Suprapubic skin (tissue), 4 donors: Measurements from ENCODE around the gene C5AR2. TPM values are rescaled to one million over a fixed set of nuclear protein-coding genes. Genes with fewer than 3 reads are reported as not detected.
"Not testable (repeated sequence)": the region's sequence is repeated elsewhere in the genome, so short reads cannot be mapped to it uniquely, and the experiment has no call there.

Experiments
- DNase-seq, 2 donors: peaks; one replicate each; pipeline ENCODE4 v3.0.0-alpha.2; 2019; ENCODE audit warnings: low spot score in 2 of 2
- H3K27ac ChIP-seq: fragments of 200-600 bp; sonication (generic); one replicate; pipeline ENCODE4 v1.5.1; 2019
- H3K27me3 ChIP-seq: fragments of 200-600 bp; sonication (generic); one replicate; pipeline ENCODE4 v1.5.1; 2019
- H3K36me3 ChIP-seq: fragments of 200-600 bp; sonication (generic); one replicate; pipeline ENCODE4 v1.5.1; 2019
- H3K4me1 ChIP-seq: fragments of 200-600 bp; sonication (generic); one replicate; pipeline ENCODE4 v1.5.1; 2019
- H3K4me3 ChIP-seq: fragments of 200-600 bp; sonication (generic); one replicate; pipeline ENCODE4 v1.5.1; 2019; ENCODE audit warnings: mild to moderate bottlenecking
- H3K9me3 ChIP-seq: fragments of 200-600 bp; sonication (generic); one replicate; pipeline ENCODE4 v1.5.1; 2019
- EP300 ChIP-seq: sonication (generic); formaldehyde crosslinking; IDR thresholded peaks from one replicate; pipeline ENCODE4 v1.6.1; 2017; ENCODE audit warnings: antibody characterized with exemption
- POLR2A ChIP-seq, 2 donors: fragments of 450-650 bp; IDR thresholded peaks; one replicate each; pipeline ENCODE4 v1.6.1; 2017; ENCODE audit warnings: antibody characterized with exemption in 2 of 2, mild to moderate bottlenecking in 2 of 2, moderate library complexity in 2 of 2
- POLR2AphosphoS5 ChIP-seq, 3 donors: sonication (generic); formaldehyde crosslinking; IDR thresholded peaks; one replicate each; pipeline ENCODE4 v1.6.1; 2017; ENCODE audit warnings: antibody characterized with exemption in 3 of 3
- WGBS: methylation state at CpG from one replicate; pipeline ENCODE4 v1.1.5; 2018; 5-methylcytosine and 5-hydroxymethylcytosine counted together
- total RNA-seq, 4 donors: library from RNA; depleted of rRNA; stranded (reverse); fragments of >200 nt; gene quantifications; one replicate each; pipeline ENCODE4 v1.1.0, GENCODE V29; 2016
- TF ChIP-seq, protein P1 (sequence below), 2 donors: fragments of 200-600 bp in 1 of 2; fragments of 450-650 bp in 1 of 2; sonication (generic) in 1 of 2; IDR thresholded peaks; one replicate each; pipeline ENCODE4 v1.5.1; 2016 to 2019; ENCODE audit warnings: antibody characterized with exemption in 2 of 2, mild to moderate bottlenecking in 1 of 2, moderate library complexity in 1 of 2

Gene C5AR2
- total RNA-seq, result 1 to 10 TPM in 2 of 4 donors, under 1 TPM in 2; 0.68 to 3.1 (median 1.5) TPM

DNA sequence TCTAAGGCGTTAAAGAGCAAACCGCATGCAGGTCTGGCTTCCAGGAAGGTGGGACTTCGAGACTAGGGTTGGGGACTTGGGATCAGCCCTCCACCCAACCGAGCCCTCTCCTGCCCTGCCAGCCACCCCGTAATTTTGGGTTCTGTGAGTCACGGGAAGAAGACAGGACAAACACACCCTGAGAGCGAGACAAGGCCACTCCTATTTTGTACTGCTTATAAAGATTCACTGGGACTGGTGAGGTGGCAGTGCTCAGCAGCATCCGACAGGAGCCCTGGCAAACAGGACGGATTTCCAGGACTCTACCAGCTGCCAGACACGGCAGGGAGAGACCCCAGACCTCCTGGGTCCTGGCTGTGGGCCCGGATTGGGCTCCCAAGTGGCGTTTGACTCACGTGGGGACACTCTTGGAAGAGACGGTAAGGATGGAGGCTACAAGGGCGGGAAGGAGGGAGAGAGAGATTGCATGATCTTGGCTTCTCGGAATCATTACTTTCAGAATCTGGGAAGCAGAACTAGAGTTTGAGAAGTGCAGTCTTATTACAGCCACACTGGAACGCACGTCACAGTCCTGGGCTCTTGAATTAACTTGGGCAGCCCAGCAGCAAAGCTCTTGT is at the start of gene C5AR2:
TSS of gene C5AR2 (plus strand) at position 245 of the 617 bp plus-strand sequence. CDS start 8,625 bp downstream, outside the sequence.
- peak within 1 kb of the TSS; percentile 30 for H3K4me3 ChIP-seq
- peak in 1 of 2 donors; percentile 65 for DNase-seq
- WGBS, result 47% methylated on average over 18 of the region's 18 CpGs

DNA sequence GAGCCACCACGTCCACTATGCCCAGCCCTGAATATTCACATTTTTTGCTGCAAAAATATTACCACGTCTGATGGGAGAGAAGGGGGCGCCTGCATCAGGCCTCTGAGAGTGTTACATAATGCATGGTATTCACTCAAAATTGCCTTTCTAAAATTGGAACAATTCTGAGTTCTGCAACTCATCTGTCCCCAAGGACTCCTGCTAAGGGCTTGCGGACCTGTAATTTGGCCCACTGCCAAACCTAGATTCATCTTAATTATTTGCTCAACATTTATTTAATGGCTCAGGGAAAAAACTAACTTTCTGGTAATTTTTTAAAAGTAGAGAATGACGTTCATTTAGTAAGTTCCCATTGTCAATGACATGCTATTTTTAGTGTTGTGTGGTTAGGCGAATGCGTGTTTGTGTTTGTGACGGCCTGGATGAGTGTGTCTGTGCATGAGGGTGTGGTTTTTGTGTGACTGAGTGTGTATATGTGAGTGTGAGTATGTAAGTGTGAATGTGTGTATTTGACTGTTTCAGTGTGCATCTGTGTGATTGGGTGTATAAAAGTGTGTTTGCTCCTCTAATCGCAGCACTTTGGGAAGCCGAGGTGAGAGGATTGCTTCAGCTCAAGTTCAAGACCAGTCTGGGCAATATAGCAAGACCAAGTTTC is 48.4 kb upstream of the C5AR2 start:
- no peak for DNase-seq
- WGBS, result 76% methylated on average over 10 of the region's 10 CpGs
- H3K4me1 ChIP-seq, result peaks cover 5% of the 10 kb centered on the region
- H3K27ac ChIP-seq, result no peak overlapping the region
- H3K36me3 ChIP-seq, result no peaks in the 10 kb centered on the region
- TF ChIP-seq POLR2A (IDR thresholded peaks at IDR 0.05) (no peak), EP300 (no peak), POLR2AphosphoS5 (IDR thresholded peaks at IDR 0.05) (no peak)
- TF ChIP-seq, protein P1, sequence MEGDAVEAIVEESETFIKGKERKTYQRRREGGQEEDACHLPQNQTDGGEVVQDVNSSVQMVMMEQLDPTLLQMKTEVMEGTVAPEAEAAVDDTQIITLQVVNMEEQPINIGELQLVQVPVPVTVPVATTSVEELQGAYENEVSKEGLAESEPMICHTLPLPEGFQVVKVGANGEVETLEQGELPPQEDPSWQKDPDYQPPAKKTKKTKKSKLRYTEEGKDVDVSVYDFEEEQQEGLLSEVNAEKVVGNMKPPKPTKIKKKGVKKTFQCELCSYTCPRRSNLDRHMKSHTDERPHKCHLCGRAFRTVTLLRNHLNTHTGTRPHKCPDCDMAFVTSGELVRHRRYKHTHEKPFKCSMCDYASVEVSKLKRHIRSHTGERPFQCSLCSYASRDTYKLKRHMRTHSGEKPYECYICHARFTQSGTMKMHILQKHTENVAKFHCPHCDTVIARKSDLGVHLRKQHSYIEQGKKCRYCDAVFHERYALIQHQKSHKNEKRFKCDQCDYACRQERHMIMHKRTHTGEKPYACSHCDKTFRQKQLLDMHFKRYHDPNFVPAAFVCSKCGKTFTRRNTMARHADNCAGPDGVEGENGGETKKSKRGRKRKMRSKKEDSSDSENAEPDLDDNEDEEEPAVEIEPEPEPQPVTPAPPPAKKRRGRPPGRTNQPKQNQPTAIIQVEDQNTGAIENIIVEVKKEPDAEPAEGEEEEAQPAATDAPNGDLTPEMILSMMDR (IDR thresholded peaks at IDR 0.05), result no peak
- no peaks in the 10 kb centered on the region for H3K27me3 ChIP-seq
- H3K9me3 ChIP-seq, result no peaks in the 10 kb centered on the region
- no peak overlapping the region for H3K4me3 ChIP-seq

More for the DNA sequence above, at the start of gene C5AR2:
- Histone ChIP-seq H3K9me3 (no peaks in the 10 kb centered on the region), H3K36me3 (no peaks in the 10 kb centered on the region), H3K27ac (peak within 1 kb of the TSS; percentile 56), H3K27me3 (no peaks in the 10 kb centered on the region), H3K4me1 (peaks cover 23% of the 10 kb centered on the region)
- TF ChIP-seq POLR2A (IDR thresholded peaks at IDR 0.05) (peak in 1 of 2 donors; percentile 29), POLR2AphosphoS5 (IDR thresholded peaks at IDR 0.05) (peak in 1 of 3 donors; percentile 21)
- TF ChIP-seq, protein P1 (IDR thresholded peaks at IDR 0.05), result no peak

DNA sequence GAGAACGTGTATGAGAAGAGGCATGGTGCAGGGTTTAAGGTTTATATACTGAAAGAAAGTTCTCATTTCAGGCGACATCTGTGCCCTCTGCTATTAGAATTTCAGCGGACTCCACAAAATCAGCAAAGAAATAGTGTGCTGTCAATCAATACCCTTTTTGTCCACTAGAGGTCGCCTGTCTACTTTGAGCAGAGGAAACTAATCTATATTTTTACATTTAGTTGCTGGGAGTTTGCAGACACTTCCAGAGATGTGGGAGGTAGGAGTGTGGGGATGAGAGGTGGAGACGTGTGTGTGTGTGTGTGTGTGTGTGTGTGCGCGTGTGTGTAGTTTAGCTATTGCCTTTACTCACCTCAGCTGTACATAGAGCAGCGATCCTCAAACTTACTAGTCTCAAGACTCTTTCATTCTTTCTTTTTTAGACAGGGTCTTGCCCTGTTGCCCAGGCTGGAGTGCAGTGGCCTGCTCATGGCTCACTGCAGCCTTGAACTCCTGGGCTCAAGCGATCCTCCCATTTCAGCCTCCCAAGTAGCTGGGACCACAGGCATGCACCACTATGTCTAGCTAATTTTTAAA is 47.6 kb upstream of the C5AR2 start:
- H3K36me3 ChIP-seq, result no peaks in the 10 kb centered on the region
- no peak overlapping the region for H3K27ac ChIP-seq
- WGBS, result 29% methylated on average over 9 of the region's 9 CpGs
- H3K9me3 ChIP-seq, result no peaks in the 10 kb centered on the region
- TF ChIP-seq EP300, result no peak
- TF ChIP-seq, protein P1 (IDR thresholded peaks at IDR 0.05), result peak; percentile 84 to 89
- TF ChIP-seq POLR2A (IDR thresholded peaks at IDR 0.05), result no peak
- no peak for TF ChIP-seq POLR2AphosphoS5 (IDR thresholded peaks at IDR 0.05)
- peaks cover 6% of the 10 kb centered on the region for H3K4me1 ChIP-seq
- no peak overlapping the region for H3K4me3 ChIP-seq
- no peak for DNase-seq
- H3K27me3 ChIP-seq, result no peaks in the 10 kb centered on the region

DNA sequence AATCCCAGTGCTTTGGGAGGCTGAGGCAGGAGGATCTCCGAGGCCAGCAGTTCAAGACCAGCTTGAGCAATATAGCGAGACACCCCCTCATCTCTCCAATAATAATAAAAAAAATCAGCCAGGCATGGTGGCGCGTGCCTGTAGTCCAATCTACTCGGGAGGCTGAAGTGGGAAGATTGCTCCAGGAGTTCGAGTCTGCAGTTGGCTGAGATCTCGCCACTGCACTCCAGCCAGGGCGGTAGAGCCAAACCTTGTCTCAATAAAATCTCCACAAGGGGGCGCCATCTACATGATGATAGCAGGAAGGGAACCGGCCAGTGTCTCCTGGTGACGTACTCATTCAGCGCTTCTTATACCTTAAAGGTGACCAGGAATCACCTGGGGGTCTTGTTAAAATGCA is 35.9 kb upstream of the C5AR2 start:
- Histone ChIP-seq H3K9me3 (no peaks in the 10 kb centered on the region), H3K27me3 (no peaks in the 10 kb centered on the region)
- peak; percentile 79 to 88 for DNase-seq

DNA sequence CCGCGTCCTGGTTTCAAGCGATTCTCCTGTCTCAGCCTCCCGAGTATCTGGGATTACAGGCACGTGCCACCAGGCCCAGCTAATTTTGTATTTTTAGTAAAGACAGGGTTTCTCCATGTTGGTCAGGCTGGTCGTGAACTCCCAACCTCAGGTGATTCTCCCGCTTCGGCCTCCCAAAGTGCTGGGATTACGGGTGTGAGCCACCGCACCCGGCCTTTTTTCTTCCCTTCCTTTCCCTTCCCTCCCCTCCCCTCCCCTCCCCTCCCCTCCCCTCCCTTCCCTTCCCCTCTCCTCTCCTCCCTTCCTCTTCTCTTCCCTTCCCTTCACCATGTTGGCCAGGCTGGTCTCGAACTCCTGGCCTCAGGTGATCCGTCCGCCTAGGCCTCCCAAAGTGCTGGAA is 31.1 kb upstream of the C5AR2 start:
- not testable (repeated sequence) for H3K27ac ChIP-seq, H3K4me3 ChIP-seq, H3K9me3 ChIP-seq, H3K4me1 ChIP-seq, DNase-seq, H3K27me3 ChIP-seq, H3K36me3 ChIP-seq
- WGBS, result 93% methylated on average over 14 of the region's 14 CpGs

More for the DNA sequence above, 35.9 kb upstream of the C5AR2 start:
- H3K4me3 ChIP-seq, result no peak overlapping the region
- H3K36me3 ChIP-seq, result no peaks in the 10 kb centered on the region
- H3K4me1 ChIP-seq, result no peaks in the 10 kb centered on the region
- H3K27ac ChIP-seq, result no peak overlapping the region
- WGBS, result 19% methylated on average over 12 of the region's 12 CpGs
- no peak for TF ChIP-seq POLR2A (IDR thresholded peaks at IDR 0.05)
- TF ChIP-seq, protein P1 (IDR thresholded peaks at IDR 0.05), result peak; percentile 38 to 67
